GM19025 (cell line): ENCODE results near the gene SLC35E4.
"Not testable (repeated sequence)": the region's sequence is repeated elsewhere in the genome, so short reads cannot be mapped to it uniquely, and the experiment has no call there.

Experiments
- ATAC-seq: cut with Tn5 transposase; IDR thresholded peaks from one replicate; pipeline ENCODE4 v1.9.1; 2021; ENCODE audit warnings: mild to moderate bottlenecking, low read depth, moderate library complexity; ENCODE audit not compliant: unreplicated experiment

SLC35E4 gene

GRCh38 chr22:30648825-30649224 lies 13.2 kb downstream of the SLC35E4 start:
- ATAC-seq = no peak

GRCh38 chr22:30649430-30650007 lies 13.9 kb downstream of the SLC35E4 start:
- ATAC-seq = peak; percentile 51

GRCh38 chr22:30650508-30651116 lies 15.0 kb downstream of the SLC35E4 start:
- ATAC-seq = no peak

- no peak for ATAC-seq
Measured at GRCh38 chr22:30652852-30653251, 17.3 kb downstream of the SLC35E4 start.

GRCh38 chr22:30654361-30654760 lies 18.8 kb downstream of the SLC35E4 start:
- ATAC-seq = no peak

GRCh38 chr22:30655532-30655931 lies 20.0 kb downstream of the SLC35E4 start:
- no peak for ATAC-seq

GRCh38 chr22:30662040-30662439 lies 26.5 kb downstream of the SLC35E4 start:
- ATAC-seq = no peak

GRCh38 chr22:30664798-30665197 lies 29.2 kb downstream of the SLC35E4 start:
- no peak for ATAC-seq

GRCh38 chr22:30665266-30665665 lies 29.7 kb downstream of the SLC35E4 start:
- no peak for ATAC-seq

- ATAC-seq = no peak
Measured at GRCh38 chr22:30665786-30666185, 30.2 kb downstream of the SLC35E4 start.

GRCh38 chr22:30667107-30667493 lies 31.5 kb downstream of the SLC35E4 start:
- ATAC-seq = no peak

- ATAC-seq = peak; percentile 93
Measured at GRCh38 chr22:30667494-30668385, 32.2 kb downstream of the SLC35E4 start, which contains the start of gene DUSP18. TSS of gene DUSP18 (minus strand) at chr22:30667875. CDS start at chr22:30664003, 3,872 bp downstream.

GRCh38 chr22:30668386-30668710 lies 32.8 kb downstream of the SLC35E4 start:
- ATAC-seq = no peak

GRCh38 chr22:30671071-30671470 lies 35.5 kb downstream of the SLC35E4 start:
- no peak for ATAC-seq

GRCh38 chr22:30673136-30673535 lies 37.6 kb downstream of the SLC35E4 start:
- ATAC-seq = no peak

GRCh38 chr22:30674482-30674881 lies 38.9 kb downstream of the SLC35E4 start:
- no peak for ATAC-seq

- no peak for ATAC-seq
Measured at GRCh38 chr22:30675436-30675835, 39.9 kb downstream of the SLC35E4 start.

GRCh38 chr22:30676565-30676964 lies 41.0 kb downstream of the SLC35E4 start:
- ATAC-seq = not testable (repeated sequence)

- ATAC-seq = not testable (repeated sequence)
Measured at GRCh38 chr22:30679895-30680690, 44.5 kb downstream of the SLC35E4 start.

- no peak for ATAC-seq
Measured at GRCh38 chr22:30680991-30681770, 45.6 kb downstream of the SLC35E4 start.
